Measurements from ENCODE around the gene REXO4.

DNA sequence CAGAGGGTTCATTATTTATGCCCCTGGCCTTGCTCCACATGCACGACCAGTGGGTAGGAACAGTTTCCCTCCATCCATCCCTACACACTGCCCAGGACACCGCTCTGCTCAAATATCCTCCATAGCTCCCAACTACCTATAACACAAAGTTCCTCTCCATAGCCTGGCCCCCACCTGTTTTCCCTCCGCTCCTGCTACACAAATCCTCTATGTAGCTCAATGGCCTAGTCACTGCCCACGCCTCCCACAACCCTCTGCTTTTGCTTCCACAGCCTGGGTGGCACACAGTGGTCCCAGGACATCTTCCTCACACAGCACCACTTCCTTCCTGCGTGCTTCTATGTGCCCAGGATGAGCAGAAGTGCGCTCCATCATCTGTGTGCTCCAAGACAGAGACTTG lies 20.4 kb downstream of the REXO4 start:
- TF ChIP-seq, protein P1, sequence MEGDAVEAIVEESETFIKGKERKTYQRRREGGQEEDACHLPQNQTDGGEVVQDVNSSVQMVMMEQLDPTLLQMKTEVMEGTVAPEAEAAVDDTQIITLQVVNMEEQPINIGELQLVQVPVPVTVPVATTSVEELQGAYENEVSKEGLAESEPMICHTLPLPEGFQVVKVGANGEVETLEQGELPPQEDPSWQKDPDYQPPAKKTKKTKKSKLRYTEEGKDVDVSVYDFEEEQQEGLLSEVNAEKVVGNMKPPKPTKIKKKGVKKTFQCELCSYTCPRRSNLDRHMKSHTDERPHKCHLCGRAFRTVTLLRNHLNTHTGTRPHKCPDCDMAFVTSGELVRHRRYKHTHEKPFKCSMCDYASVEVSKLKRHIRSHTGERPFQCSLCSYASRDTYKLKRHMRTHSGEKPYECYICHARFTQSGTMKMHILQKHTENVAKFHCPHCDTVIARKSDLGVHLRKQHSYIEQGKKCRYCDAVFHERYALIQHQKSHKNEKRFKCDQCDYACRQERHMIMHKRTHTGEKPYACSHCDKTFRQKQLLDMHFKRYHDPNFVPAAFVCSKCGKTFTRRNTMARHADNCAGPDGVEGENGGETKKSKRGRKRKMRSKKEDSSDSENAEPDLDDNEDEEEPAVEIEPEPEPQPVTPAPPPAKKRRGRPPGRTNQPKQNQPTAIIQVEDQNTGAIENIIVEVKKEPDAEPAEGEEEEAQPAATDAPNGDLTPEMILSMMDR (conservative IDR thresholded peaks at IDR 0.05; ENCODE audit: low read length) = no peak
- no peak for TF ChIP-seq EZH2phosphoT487 (IDR thresholded peaks at IDR 0.05; ENCODE audit: borderline replicate concordance, low read depth, low read length)
